Measurements from ENCODE around the gene TBC1D22A. TPM values are rescaled to one million over a fixed set of nuclear protein-coding genes. Genes with fewer than 3 reads are reported as not detected.

TBC1D22A gene
- total RNA-seq, 6 donors from 2014 or later: 27.1 to 48.2 (median 35.3) TPM

GRCh38 chr22:46992121-46992731, 229.8 kb downstream of the TBC1D22A start:
- DNase-seq: no peak
- H3K36me3 ChIP-seq: peaks cover 0 to 33% (median 14%) of the 10 kb centered on the region in 4 donors
- 84 to 90% methylated on average over 17 to 25 of the region's 25 CpGs for WGBS, 2 donors
- no peaks in the 10 kb centered on the region for H3K27me3 ChIP-seq
- H3K27ac ChIP-seq: no peak overlapping the region
- no peak for ATAC-seq (ENCODE audit: low FRiP score in 2 of 2)
- TF ChIP-seq CTCF (IDR thresholded peaks at IDR 0.05): no peak
- no peak for TF ChIP-seq EP300 (IDR thresholded peaks at IDR 0.05)
- no peak overlapping the region for H3K4me3 ChIP-seq
- H3K9me3 ChIP-seq: no peaks in the 10 kb centered on the region
- H3K4me1 ChIP-seq: peaks cover 0 to 11% (median 5%) of the 10 kb centered on the region in 4 donors

DNA sequence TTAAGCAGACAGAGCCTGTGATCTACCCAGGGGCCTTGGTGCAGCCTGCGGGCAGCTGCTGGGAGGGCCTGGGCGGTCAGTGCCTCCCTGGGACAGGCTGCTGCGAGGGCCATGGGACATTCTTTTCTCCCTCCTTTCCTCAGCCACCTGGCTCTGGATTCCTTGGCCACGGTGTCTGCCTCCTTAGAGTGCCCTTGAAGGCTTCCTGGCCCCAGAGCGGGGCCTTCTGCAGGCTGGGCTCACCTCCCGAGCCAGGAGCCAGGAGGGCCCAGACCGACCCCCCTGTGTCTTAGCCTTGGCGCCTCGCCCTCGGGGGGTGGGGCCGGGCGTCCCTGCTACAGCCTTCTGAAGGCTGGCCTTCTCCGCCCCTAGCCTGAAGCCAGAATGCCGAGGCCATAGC, 231.2 kb downstream of the TBC1D22A start:
- peak overlapping the region; percentile 17 to 50 (median 34) for H3K27ac ChIP-seq
- DNase-seq (peak; percentile 81 to 93), ATAC-seq (ENCODE audit: low FRiP score in 2 of 2) (peak; percentile 57 to 89)
- 53 to 60% methylated on average over 9 to 14 of the region's 14 CpGs for WGBS, 2 donors
- no peaks in the 10 kb centered on the region for H3K9me3 ChIP-seq
- H3K4me1 ChIP-seq: peaks cover 0 to 11% (median 5%) of the 10 kb centered on the region in 4 donors
- no peak overlapping the region for H3K4me3 ChIP-seq
- peaks cover 0 to 38% (median 18%) of the 10 kb centered on the region in 4 donors for H3K36me3 ChIP-seq
- no peaks in the 10 kb centered on the region for H3K27me3 ChIP-seq
- TF ChIP-seq POLR2A (IDR thresholded peaks at IDR 0.05) (no peak), EP300 (IDR thresholded peaks at IDR 0.05) (no peak)

DNA sequence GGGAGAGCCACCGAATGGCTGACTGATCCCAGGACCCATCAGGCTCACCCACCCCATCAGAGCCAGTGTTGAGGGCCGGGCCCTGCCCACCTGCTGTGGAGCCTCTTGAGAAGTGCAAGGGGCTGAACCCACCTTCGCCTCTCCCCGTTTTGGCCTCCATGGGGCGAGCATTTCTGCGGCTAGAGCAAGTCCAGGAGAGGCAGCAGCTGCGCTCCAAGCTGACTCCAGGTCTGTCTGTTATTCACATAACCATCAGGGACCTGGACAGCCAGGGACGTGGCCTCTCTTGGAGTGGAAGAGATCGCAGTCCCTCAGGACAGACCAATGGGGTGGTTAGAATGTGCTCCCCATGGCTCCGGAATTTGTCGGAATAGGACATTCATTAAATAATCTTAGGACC, 231.8 kb downstream of the TBC1D22A start:
- H3K36me3 ChIP-seq: peaks cover 0 to 42% (median 18%) of the 10 kb centered on the region in 4 donors
- peak overlapping the region; percentile 17 to 49 (median 27) for H3K27ac ChIP-seq
- DNase-seq (no peak), ATAC-seq (ENCODE audit: low FRiP score in 2 of 2) (no peak)
- H3K27me3 ChIP-seq: no peaks in the 10 kb centered on the region
- 85 to 94% methylated on average over 8 to 11 of the region's 11 CpGs for WGBS, 2 donors
- H3K9me3 ChIP-seq: no peaks in the 10 kb centered on the region
- peaks cover 0 to 11% (median 5%) of the 10 kb centered on the region in 4 donors for H3K4me1 ChIP-seq
- no peak for TF ChIP-seq POLR2A (IDR thresholded peaks at IDR 0.05)
- TF ChIP-seq EP300 (IDR thresholded peaks at IDR 0.05): no peak
- TF ChIP-seq CTCF (IDR thresholded peaks at IDR 0.05): no peak
- TF ChIP-seq POLR2AphosphoS5 (IDR thresholded peaks at IDR 0.05): no peak
- H3K4me3 ChIP-seq: no peak overlapping the region

DNA sequence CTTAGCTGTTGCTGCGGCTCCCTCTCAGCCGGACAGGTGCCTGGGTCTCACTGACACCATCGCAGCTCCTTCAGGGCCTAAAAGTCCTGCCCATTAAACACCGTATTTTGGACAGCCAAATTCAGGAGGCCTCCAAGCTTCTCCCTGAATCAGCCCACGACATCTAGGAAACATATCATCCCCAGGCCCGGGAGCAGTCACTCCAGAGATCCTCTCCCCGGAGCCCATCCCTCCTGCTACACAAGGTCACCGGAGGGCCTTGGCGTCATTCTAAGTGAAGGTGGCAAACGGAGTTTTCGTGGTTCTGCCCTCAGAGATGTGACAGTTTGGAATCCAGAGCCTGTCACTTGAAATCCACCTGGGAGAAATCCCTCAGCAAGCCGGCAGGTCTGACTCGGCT, 232.5 kb downstream of the TBC1D22A start:
- no peak for DNase-seq
- 93 to 95% methylated on average over 3 to 13 of the region's 13 CpGs for WGBS, 2 donors
- H3K27me3 ChIP-seq: no peaks in the 10 kb centered on the region
- H3K9me3 ChIP-seq: no peaks in the 10 kb centered on the region
- H3K36me3 ChIP-seq: peaks cover 0 to 41% (median 18%) of the 10 kb centered on the region in 4 donors
- peaks cover 0 to 11% (median 5%) of the 10 kb centered on the region in 4 donors for H3K4me1 ChIP-seq
- TF ChIP-seq CTCF (IDR thresholded peaks at IDR 0.05) (no peak), EP300 (IDR thresholded peaks at IDR 0.05) (no peak), POLR2A (IDR thresholded peaks at IDR 0.05) (no peak)
- no peak overlapping the region for H3K4me3 ChIP-seq
- ATAC-seq (ENCODE audit: low FRiP score in 2 of 2): no peak
- no peak overlapping the region for H3K27ac ChIP-seq

GRCh38 chr22:46995501-46996360, 233.3 kb downstream of the TBC1D22A start:
- 94 to 97% methylated on average over 18 to 23 of the region's 24 CpGs for WGBS, 2 donors
- Histone ChIP-seq H3K27me3 (no peaks in the 10 kb centered on the region), H3K9me3 (no peaks in the 10 kb centered on the region), H3K4me1 (peaks cover 0 to 11% (median 5%) of the 10 kb centered on the region in 4 donors), H3K4me3 (no peak overlapping the region), H3K27ac (no peak overlapping the region), H3K36me3 (peaks cover 0 to 33% (median 17%) of the 10 kb centered on the region in 4 donors)
- DNase-seq: no peak
- TF ChIP-seq CTCF (IDR thresholded peaks at IDR 0.05) (no peak), POLR2AphosphoS5 (IDR thresholded peaks at IDR 0.05) (no peak), POLR2A (IDR thresholded peaks at IDR 0.05) (no peak), EP300 (IDR thresholded peaks at IDR 0.05) (no peak)
- no peak for ATAC-seq (ENCODE audit: low FRiP score in 2 of 2)

Data from upper lobe of left lung (tissue), 6 donors.